Breast epithelium (tissue), 4 donors: ENCODE results near the gene METTL13. TPM values are rescaled to one million over a fixed set of nuclear protein-coding genes. Genes with fewer than 3 reads are reported as not detected.

ENCODE experiments used
- DNase-seq, 2 donors: peaks; one replicate each; pipeline ENCODE4 v3.0.0-alpha.2; 2019; ENCODE audit warnings: low spot score in 2 of 2
- H3K27ac ChIP-seq, 2 donors: fragments of 200-600 bp; sonication (generic) in 1 of 2; one replicate each; pipeline ENCODE4 v1.5.1; 2016 to 2019; ENCODE audit warnings: mild to moderate bottlenecking in 1 of 2
- H3K27me3 ChIP-seq, 2 donors: fragments of 200-600 bp; sonication (generic) in 1 of 2; one replicate each; pipeline versions ENCODE4 v1.5.1 to v1.6.0; 2017 to 2019; ENCODE audit warnings: control low read depth in 1 of 2, mild to moderate bottlenecking in 1 of 2
- H3K36me3 ChIP-seq: fragments of 200-600 bp; one replicate; pipeline ENCODE4 v1.5.1; 2019
- H3K4me1 ChIP-seq, 2 donors: fragments of 200-600 bp; sonication (generic); one replicate each; pipeline ENCODE4 v1.5.1; 2016 to 2019; ENCODE audit warnings: control low read depth in 1 of 2
- H3K4me3 ChIP-seq, 3 donors: fragments of 200-600 bp; sonication (generic); 1 replicate in 2 of 3; 2 replicates in 1 of 3; pipeline ENCODE4 v1.5.1; 2016 to 2019; ENCODE audit warnings: mild to moderate bottlenecking in 3 of 3, moderate library complexity in 2 of 3
- H3K9me3 ChIP-seq, 2 donors: fragments of 200-600 bp; sonication (generic) in 1 of 2; one replicate each; pipeline ENCODE4 v1.5.1; 2016 to 2019; ENCODE audit warnings: control low read depth in 1 of 2
- CTCF ChIP-seq, 3 donors: fragments of 450-650 bp; IDR thresholded peaks; one replicate each; pipeline ENCODE4 v1.5.1; 2016 to 2017; ENCODE audit warnings: antibody characterized with exemption in 3 of 3, mild to moderate bottlenecking in 3 of 3, moderate library complexity in 3 of 3
- POLR2A ChIP-seq: fragments of 450-650 bp; IDR thresholded peaks from one replicate; pipeline ENCODE4 v1.6.1; 2016; ENCODE audit warnings: antibody characterized with exemption, mild to moderate bottlenecking, moderate library complexity
- POLR2AphosphoS5 ChIP-seq, 3 donors: sonication (generic); formaldehyde crosslinking; IDR thresholded peaks; one replicate each; pipeline ENCODE4 v1.6.1; 2017; ENCODE audit warnings: antibody characterized with exemption in 3 of 3
- intact Hi-C: fragments of 100-400 bp; cut with DNase I; formaldehyde crosslinking; loops from one replicate; pipeline ENCODE4 v1.15.1; 2023; ENCODE audit warnings: low total_unique reads
- total RNA-seq, 3 donors: library from RNA; depleted of rRNA; stranded (reverse); fragments of >200 nt; gene quantifications; one replicate each; pipeline ENCODE4 v1.1.0, GENCODE V29; 2016

Gene METTL13
- total RNA-seq, 3 donors from 2014 or later, result 23.2 to 28.4 (median 27.5) TPM

DNA sequence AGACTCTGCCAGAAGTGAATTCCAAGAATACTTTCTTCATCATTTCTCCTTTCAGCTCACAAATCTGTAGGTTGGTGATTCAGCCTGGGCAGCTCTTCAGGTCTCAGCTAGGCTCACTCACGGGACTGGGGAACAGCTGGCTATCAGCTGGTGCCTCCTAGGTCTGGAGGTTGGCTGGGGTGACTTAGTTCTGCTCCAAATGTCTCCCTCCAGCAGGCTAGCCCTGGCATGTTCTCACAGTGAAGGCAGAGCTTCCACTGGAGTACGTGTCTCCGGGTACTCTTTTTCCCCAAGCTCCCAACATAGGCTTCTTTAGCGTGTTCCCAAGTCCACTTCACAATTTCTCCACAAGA is 27.1 kb upstream of the METTL13 start:
- Histone ChIP-seq H3K4me1 (no peaks in the 10 kb centered on the region), H3K9me3 (no peaks in the 10 kb centered on the region), H3K27ac (no peak overlapping the region), H3K36me3 (no peaks in the 10 kb centered on the region), H3K27me3 (no peaks in the 10 kb centered on the region), H3K4me3 (no peak overlapping the region)
- intact Hi-C loops, result no loop called here
- TF ChIP-seq CTCF (IDR thresholded peaks at IDR 0.05) (no peak), POLR2A (no peak), POLR2AphosphoS5 (IDR thresholded peaks at IDR 0.05) (no peak)
- DNase-seq, result no peak

GRCh38 chr1:171754971-171755370 is 26.5 kb upstream of the METTL13 start:
- no peak overlapping the region for H3K27ac ChIP-seq

GRCh38 chr1:171756856-171757255 is 24.6 kb upstream of the METTL13 start:
- Histone ChIP-seq H3K27me3 (no peaks in the 10 kb centered on the region), H3K4me3 (no peak overlapping the region), H3K36me3 (no peaks in the 10 kb centered on the region), H3K27ac (no peak overlapping the region), H3K9me3 (no peaks in the 10 kb centered on the region), H3K4me1 (no peaks in the 10 kb centered on the region)
- DNase-seq, result no peak
- TF ChIP-seq POLR2A (no peak), CTCF (IDR thresholded peaks at IDR 0.05) (no peak), POLR2AphosphoS5 (IDR thresholded peaks at IDR 0.05) (no peak)
- intact Hi-C loops, result no loop called here

More at GRCh38 chr1:171754971-171755370, 26.5 kb upstream of the METTL13 start:
- intact Hi-C loops, result no loop called here
- DNase-seq, result no peak
- no peaks in the 10 kb centered on the region for H3K9me3 ChIP-seq
- no peaks in the 10 kb centered on the region for H3K4me1 ChIP-seq
- H3K4me3 ChIP-seq, result no peak overlapping the region
- H3K27me3 ChIP-seq, result no peaks in the 10 kb centered on the region
- TF ChIP-seq CTCF (IDR thresholded peaks at IDR 0.05), result no peak
- no peak for TF ChIP-seq POLR2A
- TF ChIP-seq POLR2AphosphoS5 (IDR thresholded peaks at IDR 0.05), result no peak
- H3K36me3 ChIP-seq, result no peaks in the 10 kb centered on the region

- Histone ChIP-seq H3K36me3 (no peaks in the 10 kb centered on the region), H3K9me3 (no peaks in the 10 kb centered on the region), H3K27ac (no peak overlapping the region), H3K4me1 (no peaks in the 10 kb centered on the region), H3K27me3 (no peaks in the 10 kb centered on the region), H3K4me3 (no peak overlapping the region)
- TF ChIP-seq CTCF (IDR thresholded peaks at IDR 0.05) (no peak), POLR2A (no peak), POLR2AphosphoS5 (IDR thresholded peaks at IDR 0.05) (no peak)
- no peak for DNase-seq
- intact Hi-C loops, result no loop called here
Measured at GRCh38 chr1:171758011-171758410, 23.4 kb upstream of the METTL13 start.

DNA sequence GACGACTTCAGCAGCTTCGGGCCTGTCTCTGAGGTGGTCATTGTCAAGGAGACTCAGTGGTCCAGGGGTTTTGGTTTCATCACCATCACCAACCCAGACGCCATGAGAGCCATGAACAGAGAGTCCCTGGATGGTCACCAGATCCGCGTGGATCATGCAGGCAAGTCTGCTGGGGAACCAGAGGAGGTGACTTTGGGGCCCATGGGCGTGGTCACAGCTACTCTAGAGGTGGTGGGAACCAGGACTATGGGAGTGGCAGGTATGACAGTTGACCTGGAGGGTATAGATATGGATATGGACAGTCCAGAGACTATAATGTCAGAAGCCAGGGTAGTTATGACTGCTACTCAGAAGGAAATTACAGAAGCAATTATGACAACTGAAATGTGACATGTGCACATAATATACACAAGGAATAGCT is 19.3 kb upstream of the METTL13 start:
- H3K9me3 ChIP-seq, result no peaks in the 10 kb centered on the region
- no peaks in the 10 kb centered on the region for H3K27me3 ChIP-seq
- intact Hi-C loops, result no loop called here

More for the DNA sequence above, 19.3 kb upstream of the METTL13 start:
- Histone ChIP-seq H3K27ac (no peak overlapping the region), H3K36me3 (no peaks in the 10 kb centered on the region), H3K4me1 (no peaks in the 10 kb centered on the region), H3K4me3 (no peak overlapping the region)
- TF ChIP-seq POLR2AphosphoS5 (IDR thresholded peaks at IDR 0.05) (no peak), CTCF (IDR thresholded peaks at IDR 0.05) (no peak), POLR2A (no peak)
- DNase-seq, result no peak
